ENCODE measurements around the gene TNN. TPM values are rescaled to one million over a fixed set of nuclear protein-coding genes. Genes with fewer than 3 reads are reported as not detected.
A peak's percentile ranks its signal among the peaks of the same experiment; 100 is the strongest.

TNN gene
- total and polyA plus RNA-seq, 2 donors (not counting 1 experiment from before 2014, with no cell fraction given), result not detected

DNA sequence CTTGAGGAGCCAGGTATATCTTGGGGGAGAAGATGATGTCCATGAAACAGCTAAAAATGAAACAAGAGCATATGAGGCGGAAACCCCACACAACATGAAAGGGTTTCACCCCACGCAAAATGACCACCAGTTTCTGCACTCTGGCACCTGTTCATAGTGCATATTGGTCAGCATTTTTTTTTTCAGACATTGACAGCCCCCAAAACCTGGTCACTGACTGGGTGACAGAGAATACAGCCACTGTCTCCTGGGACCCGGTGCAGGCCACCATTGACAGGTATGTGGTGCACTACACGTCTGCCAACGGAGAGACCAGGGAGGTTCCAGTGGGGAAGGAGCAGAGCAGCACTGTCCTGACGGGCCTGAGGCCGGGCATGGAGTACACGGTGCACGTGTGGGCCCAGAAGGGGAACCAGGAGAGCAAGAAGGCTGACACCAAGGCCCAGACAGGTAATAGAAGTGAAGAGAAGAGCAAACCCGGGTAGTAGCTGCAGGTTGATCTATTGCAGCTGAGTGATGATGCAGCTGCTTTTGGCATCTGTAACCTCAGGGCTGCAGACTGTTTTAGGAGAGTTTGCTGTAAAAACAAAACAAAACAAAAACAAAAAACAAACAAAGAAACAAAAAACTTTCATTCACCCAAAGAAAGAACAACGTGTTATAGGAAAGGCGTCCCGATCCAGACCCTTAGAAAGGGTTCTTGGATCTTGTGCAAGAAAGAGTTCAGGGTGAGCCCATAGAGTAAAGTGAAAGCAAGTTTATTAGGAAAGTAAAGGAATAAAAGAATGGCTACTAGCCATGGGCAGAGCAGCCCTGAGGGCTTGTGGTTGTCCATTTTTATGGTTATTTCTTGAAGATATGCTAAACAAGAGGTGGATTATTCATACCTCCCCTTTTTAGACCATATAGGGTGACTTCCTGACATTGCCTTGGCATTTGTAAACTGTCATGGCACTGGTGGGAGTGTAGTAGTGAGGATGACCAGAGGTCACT is 51.0 kb downstream of the TNN start:
- no peak overlapping the region for H3K27ac ChIP-seq (ENCODE audit: insufficient read depth, low read length)
- no peaks in the 10 kb centered on the region for H3K4me1 ChIP-seq (ENCODE audit: control insufficient read depth, extremely low read depth, insufficient read depth, low read length)
- TF ChIP-seq EZH2 (IDR thresholded peaks at IDR 0.05; ENCODE audit: low read length, missing control alignments), result no peak
- TF ChIP-seq, protein P1, sequence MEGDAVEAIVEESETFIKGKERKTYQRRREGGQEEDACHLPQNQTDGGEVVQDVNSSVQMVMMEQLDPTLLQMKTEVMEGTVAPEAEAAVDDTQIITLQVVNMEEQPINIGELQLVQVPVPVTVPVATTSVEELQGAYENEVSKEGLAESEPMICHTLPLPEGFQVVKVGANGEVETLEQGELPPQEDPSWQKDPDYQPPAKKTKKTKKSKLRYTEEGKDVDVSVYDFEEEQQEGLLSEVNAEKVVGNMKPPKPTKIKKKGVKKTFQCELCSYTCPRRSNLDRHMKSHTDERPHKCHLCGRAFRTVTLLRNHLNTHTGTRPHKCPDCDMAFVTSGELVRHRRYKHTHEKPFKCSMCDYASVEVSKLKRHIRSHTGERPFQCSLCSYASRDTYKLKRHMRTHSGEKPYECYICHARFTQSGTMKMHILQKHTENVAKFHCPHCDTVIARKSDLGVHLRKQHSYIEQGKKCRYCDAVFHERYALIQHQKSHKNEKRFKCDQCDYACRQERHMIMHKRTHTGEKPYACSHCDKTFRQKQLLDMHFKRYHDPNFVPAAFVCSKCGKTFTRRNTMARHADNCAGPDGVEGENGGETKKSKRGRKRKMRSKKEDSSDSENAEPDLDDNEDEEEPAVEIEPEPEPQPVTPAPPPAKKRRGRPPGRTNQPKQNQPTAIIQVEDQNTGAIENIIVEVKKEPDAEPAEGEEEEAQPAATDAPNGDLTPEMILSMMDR (conservative IDR thresholded peaks at IDR 0.05 in 1 of 2, IDR thresholded peaks at IDR 0.05 in 1 of 2; ENCODE audit: low read depth in 1 of 2, low read length in 2 of 2), result no peak
- no peak overlapping the region for H3K4me2 ChIP-seq (ENCODE audit: extremely low read depth, insufficient read depth, low read length)
- H3K27me3 ChIP-seq (ENCODE audit: control insufficient read depth, insufficient read depth, low read length), result no peaks in the 10 kb centered on the region
- H4K20me1 ChIP-seq (ENCODE audit: control insufficient read depth, extremely low read depth, insufficient read depth, low read length), result no peaks in the 10 kb centered on the region
- no peaks in the 10 kb centered on the region for H3K9me3 ChIP-seq (ENCODE audit: control insufficient read depth, insufficient read depth, low read depth, low read length)
- DNase-seq (ENCODE audit: low read depth in 2 of 2), result no peak
- H3K79me2 ChIP-seq (ENCODE audit: control insufficient read depth, insufficient read depth, low read length), result no peaks in the 10 kb centered on the region
- no peaks in the 10 kb centered on the region for H3K36me3 ChIP-seq (ENCODE audit: control insufficient read depth, insufficient read depth, low read length)
- H3K9ac ChIP-seq (ENCODE audit: insufficient read depth, low read length), result no peak overlapping the region
- H2AFZ ChIP-seq (ENCODE audit: low read length), result no peak overlapping the region
- no peak overlapping the region for H3K4me3 ChIP-seq (replicated peaks in 1 of 4; ENCODE audit: control extremely low read depth in 1 of 4, insufficient read depth in 1 of 4, low read depth in 3 of 4, low read length in 4 of 4)

DNA sequence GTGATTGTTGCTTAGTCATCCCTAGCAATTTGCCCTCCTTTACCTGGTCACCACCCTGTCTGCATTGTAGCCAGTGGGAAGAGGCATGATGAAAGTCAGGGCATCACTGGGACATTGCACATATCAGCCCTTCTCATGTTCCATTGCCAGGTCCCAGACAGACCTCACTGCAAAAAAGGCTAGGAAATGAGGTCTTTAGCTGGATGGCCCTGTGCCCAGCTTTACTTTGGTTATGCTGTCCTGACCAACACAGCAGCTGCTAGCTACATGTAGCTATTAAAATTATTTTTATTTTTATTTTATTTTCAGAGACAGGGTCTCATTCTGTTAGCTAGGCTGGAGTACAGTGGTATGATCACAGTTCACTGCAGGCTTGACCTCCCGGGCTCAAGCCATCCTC is 52.9 kb downstream of the TNN start:
- no peak overlapping the region for H3K9ac ChIP-seq (ENCODE audit: insufficient read depth, low read length)
- no peaks in the 10 kb centered on the region for H3K9me3 ChIP-seq (ENCODE audit: control insufficient read depth, insufficient read depth, low read depth, low read length)
- no peaks in the 10 kb centered on the region for H3K27me3 ChIP-seq (ENCODE audit: control insufficient read depth, insufficient read depth, low read length)
- no peaks in the 10 kb centered on the region for H3K4me1 ChIP-seq (ENCODE audit: control insufficient read depth, extremely low read depth, insufficient read depth, low read length)
- H4K20me1 ChIP-seq (ENCODE audit: control insufficient read depth, extremely low read depth, insufficient read depth, low read length), result no peaks in the 10 kb centered on the region
- no peak overlapping the region for H2AFZ ChIP-seq (ENCODE audit: low read length)
- H3K36me3 ChIP-seq (ENCODE audit: control insufficient read depth, insufficient read depth, low read length), result no peaks in the 10 kb centered on the region
- DNase-seq (ENCODE audit: low read depth in 2 of 2), result no peak
- H3K4me3 ChIP-seq (replicated peaks in 1 of 4; ENCODE audit: control extremely low read depth in 1 of 4, insufficient read depth in 1 of 4, low read depth in 3 of 4, low read length in 4 of 4), result no peak overlapping the region
- H3K4me2 ChIP-seq (ENCODE audit: extremely low read depth, insufficient read depth, low read length), result no peak overlapping the region
- no peak overlapping the region for H3K27ac ChIP-seq (ENCODE audit: insufficient read depth, low read length)
- TF ChIP-seq, protein P1 (conservative IDR thresholded peaks at IDR 0.05 in 1 of 2, IDR thresholded peaks at IDR 0.05 in 1 of 2; ENCODE audit: low read depth in 1 of 2, low read length in 2 of 2), result no peak
- no peak for TF ChIP-seq EZH2 (IDR thresholded peaks at IDR 0.05; ENCODE audit: low read length, missing control alignments)
- H3K79me2 ChIP-seq (ENCODE audit: control insufficient read depth, insufficient read depth, low read length), result no peaks in the 10 kb centered on the region

DNA sequence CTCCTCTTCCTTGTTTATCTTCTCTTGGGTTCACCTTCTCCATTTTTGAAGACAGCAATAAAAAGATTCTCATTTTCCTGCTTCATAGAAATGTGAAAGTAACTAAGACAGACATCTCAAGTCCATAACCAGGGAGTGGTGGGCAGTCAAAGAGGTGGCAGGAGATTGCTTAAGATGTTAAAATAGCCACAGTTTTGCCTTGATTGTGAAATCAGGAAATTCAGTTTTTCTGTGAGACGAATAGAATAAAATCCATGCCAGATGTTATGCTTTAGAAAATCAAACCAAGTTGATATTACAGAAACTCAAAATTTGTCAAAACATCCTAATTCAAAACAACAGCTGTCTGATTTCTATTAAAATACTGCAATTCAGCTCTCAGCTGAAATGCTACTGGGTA is 57.2 kb downstream of the TNN start:
- TF ChIP-seq, protein P1 (conservative IDR thresholded peaks at IDR 0.05 in 1 of 2, IDR thresholded peaks at IDR 0.05 in 1 of 2; ENCODE audit: low read depth in 1 of 2, low read length in 2 of 2), result no peak
- no peak for TF ChIP-seq EZH2 (IDR thresholded peaks at IDR 0.05; ENCODE audit: low read length, missing control alignments)
- peak in 1 of 2 donors; percentile 35 for DNase-seq (ENCODE audit: low read depth in 2 of 2)
- no peaks in the 10 kb centered on the region for H3K9me3 ChIP-seq (ENCODE audit: control insufficient read depth, insufficient read depth, low read depth, low read length)
- no peak overlapping the region for H2AFZ ChIP-seq (ENCODE audit: low read length)
- H3K36me3 ChIP-seq (ENCODE audit: control insufficient read depth, insufficient read depth, low read length), result no peaks in the 10 kb centered on the region
- no peaks in the 10 kb centered on the region for H3K79me2 ChIP-seq (ENCODE audit: control insufficient read depth, insufficient read depth, low read length)
- peaks cover 2% of the 10 kb centered on the region for H3K4me1 ChIP-seq (ENCODE audit: control insufficient read depth, extremely low read depth, insufficient read depth, low read length)
- H3K4me2 ChIP-seq (ENCODE audit: extremely low read depth, insufficient read depth, low read length), result no peak overlapping the region
- H3K27ac ChIP-seq (ENCODE audit: insufficient read depth, low read length), result no peak overlapping the region
- H3K27me3 ChIP-seq (ENCODE audit: control insufficient read depth, insufficient read depth, low read length), result no peaks in the 10 kb centered on the region
- no peak overlapping the region for H3K9ac ChIP-seq (ENCODE audit: insufficient read depth, low read length)
- no peak overlapping the region for H3K4me3 ChIP-seq (replicated peaks in 1 of 4; ENCODE audit: control extremely low read depth in 1 of 4, insufficient read depth in 1 of 4, low read depth in 3 of 4, low read length in 4 of 4)
- no peaks in the 10 kb centered on the region for H4K20me1 ChIP-seq (ENCODE audit: control insufficient read depth, extremely low read depth, insufficient read depth, low read length)
